Epidermal melanocyte (primary cell): Measurements from ENCODE around the gene BCOR.

ENCODE experiments used
- DNase-seq: peaks from one replicate; pipeline ENCODE4 v3.0.0; 2011; ENCODE audit warnings: low spot score; ENCODE audit not compliant: insufficient read length

The BCOR gene

DNA sequence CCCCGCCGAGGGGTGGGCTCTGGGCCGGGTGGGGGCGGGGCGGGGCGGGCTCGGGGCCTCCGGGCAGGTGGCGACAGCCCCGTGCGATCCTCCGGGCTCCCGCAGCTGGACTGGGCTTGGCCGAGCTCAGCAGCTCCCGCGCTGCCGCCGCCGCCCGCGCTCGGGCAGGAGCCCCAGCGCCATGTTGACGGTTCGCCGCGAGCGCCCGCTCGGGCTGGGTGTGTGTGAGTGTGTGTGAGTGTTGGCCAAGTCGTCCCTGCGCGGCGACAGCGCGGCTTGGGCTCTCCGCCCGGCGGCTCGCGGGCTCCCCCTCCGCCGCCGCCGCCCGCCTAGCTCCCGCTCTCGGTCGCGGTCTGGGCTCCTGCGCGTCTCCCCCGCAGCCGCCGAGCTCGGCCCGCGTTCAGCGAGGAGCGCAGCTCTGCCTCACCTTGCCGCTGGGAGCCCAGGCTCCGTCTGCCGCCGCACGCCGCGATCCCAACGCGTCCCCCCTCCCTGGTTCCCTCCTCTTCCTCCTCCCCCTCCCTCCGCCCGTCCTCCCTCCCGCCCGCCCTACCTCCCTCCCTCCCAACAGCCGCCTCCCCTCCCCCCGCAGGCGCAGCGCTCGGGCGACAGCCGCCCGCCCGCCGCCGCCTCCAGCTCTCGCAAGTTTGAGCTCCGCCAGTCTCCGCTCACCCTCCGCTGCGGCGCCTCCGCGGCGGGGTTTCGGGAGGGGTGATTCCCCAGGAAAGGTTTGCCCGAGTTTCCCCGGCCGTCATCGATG, at the start of gene BCOR:
Gene BCOR, minus strand, starts transcription at position 455 of the 760 bp plus-strand sequence. CDS start 20,029 bp downstream, outside the sequence.
- DNase-seq, result peak; percentile 48

DNA sequence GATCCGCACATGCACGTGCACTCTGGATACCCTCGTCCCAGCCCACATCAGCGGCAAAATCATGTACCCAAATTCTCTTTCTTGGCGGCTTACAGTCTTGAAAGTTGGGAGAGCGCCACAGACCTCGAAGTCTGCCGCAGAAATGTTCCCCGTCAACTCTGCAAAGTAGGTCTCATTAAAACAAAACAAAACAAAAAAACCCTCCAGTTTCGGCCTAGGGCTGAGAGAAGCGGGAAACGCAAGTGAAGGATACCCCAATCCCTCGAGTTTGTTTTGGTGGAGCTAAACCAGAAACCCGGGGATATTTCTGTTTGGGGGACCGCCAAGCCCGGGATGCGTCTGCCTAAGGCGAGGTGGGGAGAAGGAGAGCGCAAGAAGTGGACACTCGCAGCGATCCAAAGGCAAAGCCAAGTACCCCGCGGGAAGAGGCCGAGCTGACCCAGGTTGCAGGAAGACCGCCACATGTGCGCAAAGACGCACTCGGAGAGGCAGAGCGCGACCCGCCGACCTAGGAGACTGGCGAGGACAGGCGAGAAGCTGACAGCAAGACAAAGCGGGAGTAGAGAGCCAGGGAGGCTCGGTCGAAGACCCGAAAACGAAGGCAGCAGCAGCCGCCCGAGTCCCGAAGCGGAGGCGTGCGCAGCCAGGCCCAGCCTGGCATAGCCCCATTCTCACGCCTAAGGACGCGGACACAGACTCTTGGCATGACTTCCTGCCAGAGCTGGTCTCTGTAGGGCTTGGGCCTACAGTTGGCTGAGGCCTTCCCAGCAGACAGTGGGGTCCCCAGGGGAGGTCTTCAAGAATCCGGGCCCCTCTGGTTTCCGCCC, 49.6 kb upstream of the BCOR start:
- DNase-seq, result no peak

DNA sequence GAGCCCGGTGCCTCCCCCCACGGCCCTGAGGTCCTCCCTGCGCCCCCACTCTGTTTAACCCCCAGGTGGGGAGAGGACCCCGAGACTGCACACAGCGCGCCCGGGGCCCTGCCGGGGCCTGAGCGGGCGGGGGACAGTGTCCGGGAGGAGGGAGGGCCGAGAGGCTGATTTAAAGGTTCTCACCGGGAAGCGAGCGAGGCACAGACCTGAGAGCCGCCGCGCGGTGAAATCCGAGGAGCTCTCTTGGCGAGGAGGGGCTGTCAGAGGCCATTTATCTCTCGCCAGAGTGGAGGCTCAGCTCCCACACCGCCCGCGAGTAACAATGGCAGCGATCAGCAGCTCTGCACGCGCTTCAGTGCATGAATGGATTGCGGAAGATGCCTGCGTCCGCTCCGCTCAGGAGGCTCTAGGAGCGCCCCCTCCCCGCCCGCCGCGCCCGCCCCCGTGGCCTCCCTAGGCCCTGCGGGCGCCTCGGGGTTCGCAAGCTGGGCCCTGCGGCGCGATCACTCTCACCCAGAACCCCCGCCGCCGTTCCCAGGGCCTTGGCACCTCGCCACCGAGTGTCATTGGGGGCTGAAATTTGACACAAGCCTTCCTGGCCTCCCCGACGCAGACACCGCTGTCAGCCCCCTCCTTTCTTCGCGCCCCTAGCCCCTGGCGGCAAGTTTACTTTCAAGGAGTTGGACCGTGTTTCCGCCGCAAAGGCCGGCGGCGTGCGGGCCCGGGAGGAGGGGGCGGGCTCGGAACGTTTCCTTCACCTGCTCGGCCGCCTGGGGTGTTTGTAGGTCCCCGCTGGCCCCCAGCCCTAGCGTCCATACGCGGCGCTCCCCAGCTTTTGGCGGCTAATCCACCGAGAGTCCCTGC, 48.7 kb upstream of the BCOR start:
- peak; percentile 72 for DNase-seq

DNA sequence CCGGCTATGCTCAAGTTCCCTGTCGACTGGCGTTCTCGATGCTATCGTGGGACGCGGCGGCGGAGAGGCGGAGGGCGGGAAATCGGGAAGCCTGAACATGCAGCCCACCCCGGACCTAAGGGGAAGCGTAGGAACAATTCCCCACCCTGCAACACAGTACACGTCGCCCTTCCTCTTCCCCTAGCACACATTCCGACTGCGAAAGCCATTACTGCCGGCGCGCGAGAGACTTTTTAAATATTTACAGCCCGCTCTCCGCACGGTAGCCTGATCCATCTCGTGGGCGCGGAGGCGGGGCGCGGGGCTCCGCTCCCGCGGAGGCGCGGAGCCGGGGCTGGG, 48.1 kb upstream of the BCOR start:
- no peak for DNase-seq

GRCh38 chrX:40145001-40145922, 47.5 kb upstream of the BCOR start:
- no peak for DNase-seq

DNA sequence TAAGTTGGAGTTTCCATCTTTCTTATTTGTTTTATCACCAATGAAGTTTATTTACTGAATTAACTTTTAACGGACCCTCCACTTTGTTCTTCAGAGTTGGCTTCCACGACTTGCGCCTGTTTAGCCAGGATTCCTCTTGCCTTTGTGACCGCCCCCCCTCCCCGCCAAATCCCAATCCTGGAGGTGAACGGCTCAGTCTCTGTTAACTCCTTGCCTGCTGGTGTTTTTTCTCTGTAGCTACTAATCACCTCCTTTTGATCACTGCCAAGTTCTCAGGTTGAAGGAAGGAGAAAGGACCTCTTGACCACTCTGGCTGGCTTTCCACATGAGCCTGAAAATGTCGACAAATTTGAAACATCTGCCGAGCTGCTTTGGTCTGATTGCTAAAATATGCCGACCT, 46.8 kb upstream of the BCOR start:
- no peak for DNase-seq

DNA sequence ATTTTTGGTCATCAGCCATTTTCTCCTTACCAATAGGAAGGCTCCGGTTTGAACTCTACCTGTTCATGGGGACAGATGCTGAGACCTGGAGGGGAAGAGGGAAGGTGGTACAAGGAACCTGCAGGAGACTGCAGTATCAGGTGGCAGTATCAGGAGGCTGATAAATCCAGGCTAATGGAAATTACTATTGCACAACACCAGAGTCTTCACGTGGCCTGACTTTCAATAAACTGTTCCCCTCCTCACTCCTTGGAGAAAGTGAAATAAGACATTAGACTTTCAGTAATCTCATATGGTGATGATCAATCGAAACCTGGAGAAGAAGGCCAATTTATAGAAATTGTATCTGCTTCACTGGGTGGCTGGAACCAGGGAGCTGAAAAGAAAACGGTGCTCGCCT, 46.2 kb upstream of the BCOR start:
- no peak for DNase-seq

- DNase-seq, result no peak
Observed at GRCh38 chrX:40143001-40143400, 45.2 kb upstream of the BCOR start.

DNA sequence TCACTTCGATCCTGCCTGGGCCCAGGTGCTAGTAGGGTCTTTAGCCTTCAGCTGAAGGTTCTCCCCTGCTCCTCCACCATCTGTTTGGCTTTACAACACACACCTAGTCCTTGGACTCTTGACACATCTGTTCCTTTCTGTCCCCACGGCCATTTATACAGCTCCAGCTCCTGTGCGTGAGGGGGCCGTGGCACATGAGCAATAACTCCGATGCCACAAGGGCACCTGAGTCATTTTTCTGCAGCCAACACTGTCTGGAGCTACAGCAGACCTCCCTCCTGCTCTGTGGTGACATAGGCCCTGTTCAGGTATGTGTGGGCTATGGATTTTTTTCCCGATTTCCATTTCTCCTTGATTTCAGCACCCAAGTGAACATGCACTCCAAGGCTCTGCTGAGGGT, 44.7 kb upstream of the BCOR start:
- no peak for DNase-seq

GRCh38 chrX:40140706-40141499, 43.1 kb upstream of the BCOR start:
- no peak for DNase-seq

- DNase-seq, result no peak
Observed at GRCh38 chrX:40132751-40133150, 35.0 kb upstream of the BCOR start.

DNA sequence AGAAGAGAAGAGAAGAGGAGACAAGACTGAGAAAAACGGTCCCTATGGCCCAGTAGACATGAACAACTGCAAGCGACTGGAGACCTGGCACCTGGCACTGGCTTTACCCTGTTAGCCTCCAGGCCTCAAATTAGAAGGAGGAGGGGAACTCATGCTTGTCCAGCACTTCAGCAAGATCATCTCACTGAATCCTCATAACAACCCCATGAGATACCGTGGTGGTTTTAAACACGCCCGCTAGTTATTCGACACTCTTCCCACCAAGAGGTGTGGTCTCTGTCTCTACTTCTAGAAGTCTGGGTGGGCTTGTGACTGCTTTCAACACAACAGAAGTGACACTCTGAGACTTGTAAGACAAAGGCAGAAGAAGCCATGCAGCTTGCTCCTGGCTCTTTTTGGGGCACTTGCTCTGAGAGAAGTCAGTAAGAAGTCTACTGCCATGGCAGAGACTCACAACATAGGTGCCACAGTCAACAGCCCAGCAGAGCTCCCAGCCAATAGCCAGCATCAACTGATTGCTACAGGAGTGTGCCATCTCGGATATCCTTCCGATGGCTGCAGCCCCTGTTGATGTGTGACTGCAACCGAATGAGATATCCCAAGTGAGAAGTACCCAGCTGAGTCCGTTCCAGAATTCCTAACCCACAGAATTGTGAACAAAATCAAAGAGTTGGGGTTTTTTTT, 34.0 kb upstream of the BCOR start:
- no peak for DNase-seq

DNA sequence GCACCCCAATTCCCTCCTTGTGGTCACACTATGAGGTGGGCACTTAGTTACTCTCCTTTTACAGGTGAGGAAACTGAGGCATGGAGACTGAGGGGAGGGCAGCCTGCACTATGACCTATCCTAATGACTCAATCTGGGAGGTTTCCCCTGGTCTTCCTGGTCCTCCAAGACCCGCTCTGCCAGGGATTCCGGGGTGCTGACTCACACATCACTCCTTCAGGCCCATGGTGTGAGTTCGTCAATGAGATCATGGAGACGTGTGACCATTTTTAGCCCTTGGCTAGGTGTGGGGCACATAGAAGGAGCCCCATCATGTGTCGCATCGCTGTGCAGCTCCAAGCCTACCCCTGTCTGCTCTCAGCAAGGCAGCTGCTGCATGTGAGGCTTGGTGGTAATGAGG, 32.4 kb upstream of the BCOR start:
- no peak for DNase-seq

- DNase-seq, result no peak
Observed at GRCh38 chrX:40127052-40127451, 29.3 kb upstream of the BCOR start.

GRCh38 chrX:40122487-40122886, 24.7 kb upstream of the BCOR start:
- no peak for DNase-seq

DNA sequence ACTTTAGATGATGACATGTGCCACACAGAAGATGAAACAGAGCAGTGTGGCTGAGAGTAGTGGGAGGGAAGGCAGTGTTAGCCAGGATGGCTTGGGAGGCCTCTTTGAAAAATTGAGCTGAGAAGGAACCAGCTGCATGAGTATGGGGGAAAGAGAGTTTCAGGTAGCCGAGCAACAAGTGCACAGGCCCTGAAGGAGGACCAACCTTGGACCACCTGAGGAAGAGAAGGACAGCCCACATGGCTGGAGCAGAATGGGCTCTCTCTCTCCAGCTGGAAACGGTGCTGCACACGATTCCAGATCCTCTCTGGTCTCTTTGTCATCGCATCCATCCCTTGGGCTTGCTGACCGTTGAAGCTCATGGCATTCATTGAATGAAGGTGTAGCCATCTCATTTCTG, 23.9 kb upstream of the BCOR start:
- DNase-seq, result no peak

DNA sequence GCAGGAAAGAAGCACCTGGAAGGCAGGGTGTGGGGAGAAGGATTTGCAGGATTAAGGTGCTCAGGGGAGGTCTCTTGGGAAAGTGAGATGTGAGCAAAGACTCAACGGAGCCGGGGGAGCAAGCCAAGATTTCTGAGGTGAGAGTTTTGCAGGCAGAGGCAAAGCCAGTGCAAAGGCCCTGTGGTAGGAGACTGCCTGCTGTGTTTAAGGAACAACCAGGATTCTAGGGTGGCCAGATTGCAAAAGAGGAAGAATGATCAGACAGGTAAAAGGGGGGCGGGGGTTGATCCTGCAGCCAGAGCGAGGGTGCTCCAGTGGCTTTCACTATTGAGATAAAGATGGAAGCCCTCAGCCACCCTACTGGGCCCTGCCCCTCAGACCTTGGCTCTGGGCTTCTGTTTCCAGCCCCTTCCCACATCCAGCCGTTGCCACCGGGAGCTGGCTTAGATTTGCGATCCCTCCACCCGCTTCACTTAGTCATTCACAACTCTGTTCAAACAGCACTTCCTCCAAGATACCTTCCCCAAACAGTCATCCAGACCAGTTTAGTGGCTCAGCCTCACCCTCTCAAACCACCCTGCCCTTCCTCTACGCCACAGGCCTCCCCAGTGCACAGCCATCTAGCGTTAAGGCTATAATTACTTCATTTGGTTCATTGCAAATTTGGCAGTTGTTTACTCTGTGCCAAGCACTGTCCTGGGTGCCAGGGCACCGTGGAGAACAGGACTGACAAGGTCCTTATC, 23.3 kb upstream of the BCOR start:
- DNase-seq, result no peak

- DNase-seq, result no peak
Observed at GRCh38 chrX:40117715-40118285, 20.0 kb upstream of the BCOR start.
